Mesenchymal stem cell (in vitro differentiated cells and primary cell): ENCODE measurements around the gene SPSB1.

Source experiments
- DNase-seq: peaks from one replicate; pipeline ENCODE4 v3.0.0-alpha.2; 2013
- H2AFZ ChIP-seq: one replicate; pipeline ENCODE4 v1.6.1; 2013; ENCODE audit warnings: low read depth, mild to moderate bottlenecking, control low read depth, inconsistent platforms, low read length, moderate library complexity
- H2AK5ac ChIP-seq: 2 replicates; pipeline ENCODE4 v1.6.1; 2013; ENCODE audit warnings: low read length, moderate library complexity, mild to moderate bottlenecking, inconsistent platforms; ENCODE audit not compliant: severe bottlenecking
- H2BK120ac ChIP-seq: one replicate; pipeline ENCODE4 v1.6.1; 2013; ENCODE audit warnings: low read depth, mild to moderate bottlenecking, inconsistent platforms, low read length, moderate library complexity
- H2BK12ac ChIP-seq, 2 experiments: one replicate each; pipeline ENCODE4 v1.6.1; 2013; ENCODE audit warnings: inconsistent platforms in 2 of 2, low read length in 2 of 2, mild to moderate bottlenecking in 2 of 2, moderate library complexity in 2 of 2, control low read depth in 1 of 2
- H2BK15ac ChIP-seq: one replicate; pipeline ENCODE4 v1.6.1; 2013; ENCODE audit warnings: mild to moderate bottlenecking, low read depth, inconsistent platforms; ENCODE audit not compliant: poor library complexity, severe bottlenecking
- H2BK5ac ChIP-seq: 2 replicates; pipeline ENCODE4 v1.6.1; 2013; ENCODE audit warnings: low read depth, mild to moderate bottlenecking, low read length, control low read depth, inconsistent platforms; ENCODE audit not compliant: poor library complexity, severe bottlenecking
- H3K14ac ChIP-seq, 2 experiments: one replicate each; pipeline ENCODE4 v1.6.1; 2013; ENCODE audit warnings: inconsistent platforms in 2 of 2, low read length in 2 of 2, control low read depth in 1 of 2, mild to moderate bottlenecking in 1 of 2, moderate library complexity in 1 of 2
- H3K18ac ChIP-seq, 2 experiments: one replicate each; pipeline ENCODE4 v1.6.1; 2013; ENCODE audit warnings: inconsistent platforms in 2 of 2, low read length in 2 of 2, control low read depth in 1 of 2, low read depth in 1 of 2, mild to moderate bottlenecking in 1 of 2
- H3K23ac ChIP-seq, 2 experiments: one replicate each; pipeline ENCODE4 v1.6.1; 2013; ENCODE audit warnings: inconsistent platforms in 2 of 2, low read length in 2 of 2, mild to moderate bottlenecking in 2 of 2, moderate library complexity in 2 of 2, control low read depth in 1 of 2
- H3K27ac ChIP-seq: 2 replicates; pipeline ENCODE4 v1.5.1; 2013; ENCODE audit warnings: mild to moderate bottlenecking, moderate library complexity, low read length, control low read depth, inconsistent platforms; ENCODE audit not compliant: poor library complexity, severe bottlenecking
- H3K27me3 ChIP-seq, 2 experiments: 2 replicates each; pipeline versions ENCODE4 v1.6.1 to v1.7.0; 2013; ENCODE audit warnings: low read length in 2 of 2, mild to moderate bottlenecking in 2 of 2, moderate library complexity in 2 of 2, control low read depth in 1 of 2, inconsistent platforms in 1 of 2; ENCODE audit not compliant: control insufficient read depth in 1 of 2, insufficient read depth in 1 of 2
- H3K36me3 ChIP-seq, 2 experiments: 2 replicates each; pipeline versions ENCODE4 v1.6.1 to v1.7.0; 2013; ENCODE audit warnings: low read length in 2 of 2, control low read depth in 1 of 2, inconsistent platforms in 1 of 2, low read depth in 1 of 2, mild to moderate bottlenecking in 1 of 2; ENCODE audit not compliant: insufficient read depth in 2 of 2, control insufficient read depth in 1 of 2
- H3K4ac ChIP-seq, 2 experiments: one replicate each; pipeline ENCODE4 v1.6.1; 2013; ENCODE audit warnings: inconsistent platforms in 2 of 2, low read length in 2 of 2, mild to moderate bottlenecking in 2 of 2, moderate library complexity in 2 of 2, control low read depth in 1 of 2, low read depth in 1 of 2
- H3K4me1 ChIP-seq: 2 replicates; pipeline ENCODE4 v1.6.1; 2013; ENCODE audit warnings: low read depth, low read length, control low read depth; ENCODE audit not compliant: control insufficient read depth, insufficient read depth
- H3K4me2 ChIP-seq: 2 replicates; pipeline ENCODE4 v1.6.1; 2013; ENCODE audit warnings: low read length, mild to moderate bottlenecking, inconsistent platforms; ENCODE audit not compliant: poor library complexity, severe bottlenecking
- H3K4me3 ChIP-seq, 2 experiments: 2 replicates each; pipeline versions ENCODE4 v1.5.1 to v1.7.0; 2013; ENCODE audit warnings: low read length in 2 of 2, mild to moderate bottlenecking in 2 of 2, control low read depth in 1 of 2, low read depth in 1 of 2; ENCODE audit not compliant: insufficient read depth in 1 of 2
- H3K79me1 ChIP-seq: replicated peaks from 2 replicates; pipeline ENCODE4 v1.6.1; 2013; ENCODE audit warnings: mild to moderate bottlenecking, control low read depth, low read length, inconsistent platforms; ENCODE audit not compliant: poor library complexity, severe bottlenecking
- H3K9ac ChIP-seq: 2 replicates; pipeline ENCODE4 v1.7.0; 2013; ENCODE audit warnings: mild to moderate bottlenecking, low read length, moderate library complexity
- H3K9me3 ChIP-seq: 2 replicates; pipeline ENCODE4 v1.7.0; 2013; ENCODE audit warnings: mild to moderate bottlenecking, low read length; ENCODE audit not compliant: control insufficient read depth
- H4K8ac ChIP-seq: one replicate; pipeline ENCODE4 v1.6.1; 2013; ENCODE audit warnings: inconsistent platforms, mild to moderate bottlenecking, low read length, moderate library complexity
- H4K91ac ChIP-seq: one replicate; pipeline ENCODE4 v1.6.1; 2013; ENCODE audit warnings: mild to moderate bottlenecking, low read length, inconsistent platforms
- WGBS: methylation state at CpG from one replicate; pipeline ENCODE4 v1.1.7; 2013; ENCODE audit warnings: mixed read lengths; 5-methylcytosine and 5-hydroxymethylcytosine counted together

The SPSB1 gene

GRCh38 chr1:9247894-9248293 lies 44.8 kb upstream of the SPSB1 start:
- DNase-seq, result no peak
- Histone ChIP-seq H3K4me3 (no peak overlapping the region), H3K27ac (no peak overlapping the region), H2AFZ (no peak overlapping the region), H4K91ac (no peak overlapping the region), H2BK12ac (no peak overlapping the region), H3K4ac (no peak overlapping the region), H3K14ac (no peak overlapping the region), H3K23ac (no peak overlapping the region), H3K79me1 (peaks cover 9% of the 10 kb centered on the region), H3K9me3 (no peaks in the 10 kb centered on the region), H2BK5ac (no peak overlapping the region), H3K9ac (no peak overlapping the region), H2AK5ac (no peak overlapping the region), H2BK120ac (no peak overlapping the region), H4K8ac (no peak overlapping the region), H3K27me3 (no peaks in the 10 kb centered on the region), H3K36me3 (peaks cover 34 to 62% of the 10 kb centered on the region in 2 experiments), H3K4me1 (peaks cover 32% of the 10 kb centered on the region), H3K4me2 (no peak overlapping the region), H2BK15ac (no peak overlapping the region), H3K18ac (no peak overlapping the region)
- 92% methylated on average over 18 of the region's 18 CpGs for WGBS

- no peak overlapping the region for H3K23ac ChIP-seq
- H2BK5ac ChIP-seq, result no peak overlapping the region
- no peak for DNase-seq
- no peak overlapping the region for H2AFZ ChIP-seq
- H2BK12ac ChIP-seq, result no peak overlapping the region
- H3K18ac ChIP-seq, result no peak overlapping the region
- no peak overlapping the region for H3K4ac ChIP-seq
- H4K8ac ChIP-seq, result no peak overlapping the region
- H3K9me3 ChIP-seq, result no peaks in the 10 kb centered on the region
- no peak overlapping the region for H2BK15ac ChIP-seq
- no peak overlapping the region for H3K4me3 ChIP-seq
- WGBS, result 94% methylated on average over 18 of the region's 21 CpGs
- no peak overlapping the region for H3K4me2 ChIP-seq
- no peak overlapping the region for H3K27ac ChIP-seq
- H3K9ac ChIP-seq, result no peak overlapping the region
- H2BK120ac ChIP-seq, result no peak overlapping the region
- H3K79me1 ChIP-seq, result peaks cover 6% of the 10 kb centered on the region
- H3K36me3 ChIP-seq, result peaks cover 34 to 65% of the 10 kb centered on the region in 2 experiments
- H3K4me1 ChIP-seq, result peaks cover 34% of the 10 kb centered on the region
- no peak overlapping the region for H2AK5ac ChIP-seq
- H3K14ac ChIP-seq, result no peak overlapping the region
- H3K27me3 ChIP-seq, result no peaks in the 10 kb centered on the region
- H4K91ac ChIP-seq, result no peak overlapping the region
Measured at GRCh38 chr1:9248341-9249262, 44.1 kb upstream of the SPSB1 start.

GRCh38 chr1:9249263-9249533 lies 43.5 kb upstream of the SPSB1 start:
- H3K14ac ChIP-seq, result no peak overlapping the region
- H2AK5ac ChIP-seq, result no peak overlapping the region
- H3K4me3 ChIP-seq, result no peak overlapping the region
- DNase-seq, result no peak
- H3K36me3 ChIP-seq, result peaks cover 34 to 68% of the 10 kb centered on the region in 2 experiments
- H3K4ac ChIP-seq, result no peak overlapping the region
- H2AFZ ChIP-seq, result no peak overlapping the region
- H3K79me1 ChIP-seq, result peaks cover 4% of the 10 kb centered on the region
- H4K8ac ChIP-seq, result no peak overlapping the region
- H2BK5ac ChIP-seq, result no peak overlapping the region
- H3K27ac ChIP-seq, result no peak overlapping the region
- H2BK12ac ChIP-seq, result no peak overlapping the region
- no peaks in the 10 kb centered on the region for H3K9me3 ChIP-seq
- H3K4me1 ChIP-seq, result peaks cover 38% of the 10 kb centered on the region
- no peak overlapping the region for H3K23ac ChIP-seq
- no peak overlapping the region for H2BK120ac ChIP-seq
- no peak overlapping the region for H4K91ac ChIP-seq
- H3K9ac ChIP-seq, result no peak overlapping the region
- no peak overlapping the region for H2BK15ac ChIP-seq
- H3K4me2 ChIP-seq, result no peak overlapping the region
- no peak overlapping the region for H3K18ac ChIP-seq
- H3K27me3 ChIP-seq, result no peaks in the 10 kb centered on the region
- 96% methylated on average over 3 of the region's 3 CpGs for WGBS

- peak overlapping the region in 1 of 2 experiments; percentile 26 for H3K18ac ChIP-seq
- H3K4me1 ChIP-seq, result peaks cover 34% of the 10 kb centered on the region
- H3K27ac ChIP-seq, result no peak overlapping the region
- 72% methylated on average over 17 of the region's 17 CpGs for WGBS
- H2BK120ac ChIP-seq, result no peak overlapping the region
- no peak overlapping the region for H2AFZ ChIP-seq
- DNase-seq, result no peak
- peak overlapping the region; percentile 18 for H3K9ac ChIP-seq
- H3K14ac ChIP-seq, result peak overlapping the region in 1 of 2 experiments; percentile 29
- H3K36me3 ChIP-seq, result peaks cover 34 to 70% of the 10 kb centered on the region in 2 experiments
- no peak overlapping the region for H2BK5ac ChIP-seq
- no peak overlapping the region for H3K4me3 ChIP-seq
- H4K91ac ChIP-seq, result no peak overlapping the region
- H2BK12ac ChIP-seq, result peak overlapping the region in 1 of 2 experiments; percentile 24
- H2AK5ac ChIP-seq, result no peak overlapping the region
- H2BK15ac ChIP-seq, result no peak overlapping the region
- peaks cover 6% of the 10 kb centered on the region for H3K79me1 ChIP-seq
- H3K9me3 ChIP-seq, result no peaks in the 10 kb centered on the region
- no peak overlapping the region for H3K4ac ChIP-seq
- H3K23ac ChIP-seq, result peak overlapping the region in 1 of 2 experiments; percentile 5
- no peaks in the 10 kb centered on the region for H3K27me3 ChIP-seq
- no peak overlapping the region for H3K4me2 ChIP-seq
- peak overlapping the region; percentile 35 for H4K8ac ChIP-seq
Measured at GRCh38 chr1:9249534-9250410, 42.9 kb upstream of the SPSB1 start.
